Stomach smooth muscle (tissue), 2 donors: ENCODE data around the gene SMG1.
"Not testable (repeated sequence)": the region's sequence is repeated elsewhere in the genome, so short reads cannot be mapped to it uniquely, and the experiment has no call there.

ENCODE experiments used
- H3K27ac ChIP-seq: one replicate; pipeline ENCODE4 v1.7.0; 2013; ENCODE audit warnings: mild to moderate bottlenecking, low read length, inconsistent platforms
- H3K27me3 ChIP-seq, 2 donors: one replicate each; pipeline ENCODE4 v1.7.0; 2013; ENCODE audit warnings: low read length in 2 of 2; ENCODE audit not compliant: insufficient read depth in 2 of 2, control insufficient read depth in 1 of 2
- H3K36me3 ChIP-seq, 2 donors: one replicate each; pipeline ENCODE4 v1.7.0; 2013; ENCODE audit warnings: low read length in 2 of 2; ENCODE audit not compliant: control insufficient read depth in 2 of 2, insufficient read depth in 2 of 2
- H3K4me1 ChIP-seq: one replicate; pipeline ENCODE4 v1.7.0; 2013; ENCODE audit warnings: low read length; ENCODE audit not compliant: control insufficient read depth, insufficient read depth
- H3K4me3 ChIP-seq, 2 donors: one replicate each; pipeline ENCODE4 v1.7.0; 2013; ENCODE audit warnings: low read length in 2 of 2
- H3K9ac ChIP-seq, 2 donors: one replicate each; pipeline ENCODE4 v1.7.0; 2013; ENCODE audit warnings: low read length in 2 of 2, mild to moderate bottlenecking in 1 of 2
- H3K9me3 ChIP-seq, 2 donors: one replicate each; pipeline ENCODE4 v1.7.0; 2013; ENCODE audit warnings: low read length in 2 of 2; ENCODE audit not compliant: control insufficient read depth in 2 of 2
- donor health status: healthy.
- donor health status: Pancreatic carcinoma.

SMG1 gene

GRCh38 chr16:18925986-18926865 lies at the start of gene SMG1:
Gene SMG1, minus strand, starts transcription at chr16:18926408. Its CDS starts 367 bp downstream, at chr16:18926041.
- H3K4me1 ChIP-seq, result not testable (repeated sequence)

GRCh38 chr16:18975109-18975508 lies 48.9 kb upstream of the SMG1 start:
- H3K27ac ChIP-seq, result no peak overlapping the region
- no peaks in the 10 kb centered on the region for H3K9me3 ChIP-seq
- no peaks in the 10 kb centered on the region for H3K4me1 ChIP-seq
- H3K9ac ChIP-seq, result no peak overlapping the region
- H3K36me3 ChIP-seq, result no peaks in the 10 kb centered on the region
- H3K4me3 ChIP-seq, result no peak overlapping the region
- no peaks in the 10 kb centered on the region for H3K27me3 ChIP-seq

More at GRCh38 chr16:18925986-18926865, at the start of gene SMG1:
- not testable (repeated sequence) for H3K36me3 ChIP-seq, H3K27me3 ChIP-seq, H3K9me3 ChIP-seq
- peak within 1 kb of the TSS; percentile 64 for H3K27ac ChIP-seq
- peak within 1 kb of the TSS; percentile 78 to 91 for H3K4me3 ChIP-seq
- H3K9ac ChIP-seq, result peak within 1 kb of the TSS; percentile 72 to 88

- Histone ChIP-seq H3K9ac (no peak overlapping the region), H3K36me3 (no peaks in the 10 kb centered on the region), H3K4me3 (no peak overlapping the region), H3K9me3 (no peaks in the 10 kb centered on the region), H3K4me1 (peaks cover 3% of the 10 kb centered on the region), H3K27me3 (no peaks in the 10 kb centered on the region), H3K27ac (no peak overlapping the region)
These were observed 43.6 kb upstream of the SMG1 start for GRCh38 chr16:18969855-18970240.

- Histone ChIP-seq H3K27me3 (no peaks in the 10 kb centered on the region), H3K27ac (no peak overlapping the region), H3K4me3 (peak overlapping the region; percentile 56 to 65), H3K4me1 (peaks cover 3% of the 10 kb centered on the region), H3K9me3 (no peaks in the 10 kb centered on the region), H3K36me3 (no peaks in the 10 kb centered on the region), H3K9ac (peak overlapping the region in 1 of 2 donors; percentile 22)
These were observed 43.0 kb upstream of the SMG1 start for GRCh38 chr16:18969050-18969854.

GRCh38 chr16:18966791-18967190 lies 40.6 kb upstream of the SMG1 start:
- no peak overlapping the region for H3K4me3 ChIP-seq
- H3K27ac ChIP-seq, result no peak overlapping the region
- H3K9ac ChIP-seq, result no peak overlapping the region
- no peaks in the 10 kb centered on the region for H3K36me3 ChIP-seq
- no peaks in the 10 kb centered on the region for H3K9me3 ChIP-seq
- no peaks in the 10 kb centered on the region for H3K27me3 ChIP-seq
- peaks cover 3% of the 10 kb centered on the region for H3K4me1 ChIP-seq

- no peaks in the 10 kb centered on the region for H3K9me3 ChIP-seq
- no peak overlapping the region for H3K27ac ChIP-seq
- H3K27me3 ChIP-seq, result no peaks in the 10 kb centered on the region
- no peak overlapping the region for H3K9ac ChIP-seq
- no peak overlapping the region for H3K4me3 ChIP-seq
- peaks cover 3% of the 10 kb centered on the region for H3K4me1 ChIP-seq
- H3K36me3 ChIP-seq, result no peaks in the 10 kb centered on the region
These were observed 39.3 kb upstream of the SMG1 start for GRCh38 chr16:18965555-18965954.

- Histone ChIP-seq H3K27me3 (no peaks in the 10 kb centered on the region), H3K9me3 (no peaks in the 10 kb centered on the region), H3K27ac (no peak overlapping the region), H3K4me3 (no peak overlapping the region), H3K4me1 (no peaks in the 10 kb centered on the region), H3K9ac (no peak overlapping the region), H3K36me3 (no peaks in the 10 kb centered on the region)
These were observed 32.9 kb upstream of the SMG1 start for GRCh38 chr16:18959031-18959505.

- no peaks in the 10 kb centered on the region for H3K4me1 ChIP-seq
- no peak overlapping the region for H3K4me3 ChIP-seq
- no peaks in the 10 kb centered on the region for H3K27me3 ChIP-seq
- no peaks in the 10 kb centered on the region for H3K9me3 ChIP-seq
- H3K9ac ChIP-seq, result no peak overlapping the region
- no peak overlapping the region for H3K27ac ChIP-seq
- no peaks in the 10 kb centered on the region for H3K36me3 ChIP-seq
These were observed 32.4 kb upstream of the SMG1 start for GRCh38 chr16:18958621-18959029.

- H3K4me1 ChIP-seq, H3K27me3 ChIP-seq, H3K9me3 ChIP-seq, H3K27ac ChIP-seq, H3K4me3 ChIP-seq, H3K9ac ChIP-seq, H3K36me3 ChIP-seq: not testable (repeated sequence)
These were observed 30.5 kb upstream of the SMG1 start for GRCh38 chr16:18956658-18957241.

GRCh38 chr16:18955874-18956580 lies 29.8 kb upstream of the SMG1 start:
- H3K27me3 ChIP-seq, H3K27ac ChIP-seq, H3K4me3 ChIP-seq, H3K9ac ChIP-seq, H3K9me3 ChIP-seq, H3K4me1 ChIP-seq, H3K36me3 ChIP-seq: not testable (repeated sequence)
